Amniotic epithelial cell (primary cell): ENCODE data around the gene OR2V2.
"Not testable (repeated sequence)": the region's sequence is repeated elsewhere in the genome, so short reads cannot be mapped to it uniquely, and the experiment has no call there.

ENCODE experiments used
- DNase-seq: peaks from one replicate; pipeline ENCODE4 v3.0.0-alpha.2; 2010; ENCODE audit warnings: low read depth

The OR2V2 gene

GRCh38 chr5:181114844-181115778 lies 32.3 kb upstream of the OR2V2 start:
- peak; percentile 17 for DNase-seq

GRCh38 chr5:181118369-181118768 lies 29.0 kb upstream of the OR2V2 start:
- no peak for DNase-seq

GRCh38 chr5:181119105-181119504 lies 28.3 kb upstream of the OR2V2 start:
- DNase-seq, result no peak

DNA sequence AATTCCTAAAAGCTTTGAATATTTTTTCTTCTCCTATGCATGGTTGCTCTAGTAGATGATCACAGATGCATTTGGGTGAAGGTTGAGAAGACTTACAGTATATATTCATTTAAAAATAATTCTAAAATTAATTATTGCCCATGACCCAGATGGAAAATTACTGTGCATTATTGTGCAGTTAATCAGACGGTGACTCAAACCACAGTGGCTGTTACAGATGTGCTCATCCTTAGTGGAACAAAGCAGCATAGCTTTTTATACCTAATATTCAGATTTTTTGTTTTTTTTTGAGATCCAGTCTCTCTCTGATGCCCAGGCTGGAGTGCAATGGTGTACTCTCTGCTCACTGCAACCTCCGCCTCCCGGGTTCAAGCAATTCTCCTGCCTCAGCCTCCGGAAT lies 27.1 kb upstream of the OR2V2 start:
- peak; percentile 32 for DNase-seq

DNA sequence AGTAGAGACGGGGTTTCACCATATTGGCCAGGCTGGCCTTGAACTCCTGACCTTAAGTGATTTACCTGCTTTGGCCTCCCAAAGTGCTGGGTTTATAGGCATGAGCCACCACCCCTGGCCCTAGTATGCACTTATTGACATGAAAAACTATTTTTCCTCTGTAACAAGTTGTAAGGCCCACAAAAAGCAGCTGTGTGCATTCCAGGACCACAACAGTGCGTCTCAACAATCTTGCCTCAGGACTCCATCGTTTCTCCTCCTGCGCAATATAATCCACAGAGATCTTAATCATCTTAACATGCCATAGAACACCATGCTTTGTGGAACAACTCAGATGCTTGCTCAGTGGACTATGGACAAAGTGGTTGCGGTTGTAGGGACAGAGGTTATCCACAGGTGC lies 26.6 kb upstream of the OR2V2 start:
- no peak for DNase-seq

GRCh38 chr5:181121675-181122561 lies 25.5 kb upstream of the OR2V2 start:
- no peak for DNase-seq

DNA sequence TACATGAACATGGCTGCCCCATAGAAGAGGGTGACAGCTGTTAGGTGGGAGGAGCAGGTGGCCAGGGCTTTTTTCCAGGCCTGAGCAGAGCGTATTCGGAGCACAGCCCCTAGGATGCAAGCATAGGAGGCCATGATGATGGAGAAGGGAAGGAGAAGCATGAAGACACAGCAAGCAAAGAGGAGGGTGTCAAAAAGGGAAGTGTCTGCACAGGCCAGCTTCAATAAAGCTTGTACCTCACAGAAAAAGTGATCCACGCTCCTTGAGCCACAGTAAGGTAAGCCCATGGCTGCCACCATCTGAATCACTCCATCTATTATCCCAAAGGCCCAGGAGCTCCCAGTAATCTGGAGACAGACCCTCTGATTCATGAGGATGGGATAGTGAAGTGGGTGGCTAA lies 22.9 kb upstream of the OR2V2 start:
- no peak for DNase-seq

GRCh38 chr5:181126841-181127240 lies 20.5 kb upstream of the OR2V2 start:
- no peak for DNase-seq

DNA sequence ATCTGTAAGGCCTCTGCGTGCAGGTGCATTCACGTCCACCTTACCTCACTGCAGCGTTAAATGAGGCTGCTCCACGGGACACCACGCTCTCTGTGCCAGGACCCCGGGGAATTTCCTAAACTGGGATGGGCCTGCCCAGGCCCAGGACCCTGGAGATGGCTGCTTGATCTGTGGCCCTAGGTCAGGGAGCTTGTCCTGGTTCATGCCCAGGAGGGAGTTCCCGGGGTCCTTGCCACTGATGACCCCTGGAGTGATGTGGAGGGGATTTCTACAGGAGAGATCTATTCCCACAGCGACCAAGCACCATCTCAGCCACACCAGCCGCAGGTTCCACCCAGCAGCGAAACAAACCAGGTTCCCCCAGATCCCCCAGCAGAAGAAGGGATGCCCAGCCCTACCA lies 19.9 kb upstream of the OR2V2 start:
- DNase-seq, result no peak

DNA sequence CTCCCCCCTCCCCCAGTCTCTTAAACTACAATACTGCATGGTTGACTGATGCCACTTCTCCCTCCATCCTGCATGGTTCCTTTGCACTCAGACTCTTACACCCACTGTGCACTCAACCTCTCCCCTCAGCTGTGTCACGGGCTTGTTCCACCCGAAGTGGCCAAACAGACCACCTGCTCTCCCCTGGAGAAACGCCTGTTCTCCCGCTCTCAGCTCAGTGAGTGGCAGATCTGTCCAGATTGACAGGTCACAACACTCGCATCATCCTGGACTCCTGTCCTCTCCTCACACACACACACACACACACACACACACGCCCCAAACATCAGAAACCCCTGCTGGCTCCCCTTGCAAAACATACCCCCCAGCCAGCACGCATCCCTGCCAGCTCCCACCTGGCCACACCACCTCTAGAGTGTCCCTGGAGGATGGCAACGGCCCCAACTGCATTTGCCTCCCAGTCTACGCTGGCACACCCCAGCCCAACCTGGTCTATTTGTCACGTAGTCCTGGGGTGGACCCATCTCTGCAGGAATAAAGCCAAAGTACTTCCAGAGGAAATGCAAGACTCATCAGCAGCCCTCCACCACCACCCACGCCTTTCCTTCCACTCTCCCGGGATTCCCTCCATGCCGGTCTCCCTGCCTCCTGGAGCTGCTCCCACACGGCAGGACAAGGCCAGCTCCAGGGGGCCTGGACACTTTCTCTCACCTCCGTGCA lies 19.3 kb upstream of the OR2V2 start:
- DNase-seq, result no peak

- DNase-seq, result no peak
These were observed 17.8 kb upstream of the OR2V2 start for GRCh38 chr5:181129601-181130000.

DNA sequence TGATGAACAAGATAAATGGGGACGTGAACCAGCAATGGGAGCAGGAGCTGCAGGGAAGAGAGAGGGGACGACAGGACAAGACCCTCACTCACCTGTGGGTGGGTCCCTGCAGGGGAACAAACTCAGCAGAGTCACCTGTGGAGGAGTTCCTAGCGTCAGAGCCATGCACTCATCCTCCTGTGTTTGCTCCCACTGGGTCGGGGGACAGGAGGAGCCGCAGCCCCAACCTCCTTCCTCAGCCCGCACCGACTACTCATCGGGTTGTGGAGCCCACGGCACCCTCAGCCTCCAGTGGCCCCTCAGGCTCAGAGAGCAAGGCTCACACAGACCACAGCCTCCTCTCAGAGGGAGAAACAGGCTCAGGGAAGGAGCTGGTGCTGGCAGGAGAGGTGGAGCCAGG lies 17.3 kb upstream of the OR2V2 start:
- not testable (repeated sequence) for DNase-seq

- no peak for DNase-seq
These were observed 16.4 kb upstream of the OR2V2 start, which contains the start of gene OR2V1 for GRCh38 chr5:181130832-181131496. Gene OR2V1 (minus strand): TSS chr5:181131169. CDS start chr5:181125304, 5,865 bp downstream.

- no peak for DNase-seq
These were observed 15.9 kb upstream of the OR2V2 start for GRCh38 chr5:181131514-181131913.

DNA sequence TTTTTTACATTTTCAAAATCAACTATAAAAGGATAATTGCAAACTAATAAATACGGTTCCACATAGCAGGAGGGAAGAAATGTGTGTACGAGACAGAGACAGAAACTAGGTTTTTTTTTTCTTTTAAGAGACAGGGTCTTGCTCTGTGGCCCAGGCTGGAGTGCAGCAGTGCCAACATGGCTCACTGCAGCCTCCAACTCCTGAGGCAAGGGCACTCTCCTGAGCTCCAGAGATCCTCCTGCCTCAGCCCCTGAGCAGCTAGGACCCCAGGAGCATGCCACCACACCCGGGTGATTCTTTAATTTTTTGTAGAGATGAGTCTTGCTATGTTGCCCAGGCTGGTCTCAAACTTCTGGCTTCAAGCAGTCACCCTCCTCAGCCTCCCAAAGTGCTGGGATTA lies 14.3 kb upstream of the OR2V2 start:
- DNase-seq, result no peak

- DNase-seq, result peak; percentile 58
These were observed 13.7 kb upstream of the OR2V2 start for GRCh38 chr5:181133610-181134231.

DNA sequence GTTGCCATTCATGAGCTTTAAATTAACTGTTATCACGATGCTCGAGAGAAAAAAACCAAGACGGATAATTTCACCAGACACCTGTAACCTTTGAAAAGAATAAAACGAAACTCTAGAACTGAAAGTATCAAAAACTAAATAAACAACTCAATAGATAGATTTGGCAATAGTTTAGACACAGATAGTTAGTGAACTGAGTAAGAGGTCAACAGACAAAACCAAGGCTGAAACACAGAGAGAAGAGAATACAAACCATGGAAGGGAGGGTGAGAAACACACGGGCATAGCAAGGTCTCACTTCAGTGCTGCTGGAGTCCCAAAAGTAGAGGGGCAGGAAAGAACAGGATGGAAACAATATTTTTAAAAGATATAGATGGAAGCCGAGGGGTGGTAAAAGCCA lies 13.1 kb upstream of the OR2V2 start:
- no peak for DNase-seq

DNA sequence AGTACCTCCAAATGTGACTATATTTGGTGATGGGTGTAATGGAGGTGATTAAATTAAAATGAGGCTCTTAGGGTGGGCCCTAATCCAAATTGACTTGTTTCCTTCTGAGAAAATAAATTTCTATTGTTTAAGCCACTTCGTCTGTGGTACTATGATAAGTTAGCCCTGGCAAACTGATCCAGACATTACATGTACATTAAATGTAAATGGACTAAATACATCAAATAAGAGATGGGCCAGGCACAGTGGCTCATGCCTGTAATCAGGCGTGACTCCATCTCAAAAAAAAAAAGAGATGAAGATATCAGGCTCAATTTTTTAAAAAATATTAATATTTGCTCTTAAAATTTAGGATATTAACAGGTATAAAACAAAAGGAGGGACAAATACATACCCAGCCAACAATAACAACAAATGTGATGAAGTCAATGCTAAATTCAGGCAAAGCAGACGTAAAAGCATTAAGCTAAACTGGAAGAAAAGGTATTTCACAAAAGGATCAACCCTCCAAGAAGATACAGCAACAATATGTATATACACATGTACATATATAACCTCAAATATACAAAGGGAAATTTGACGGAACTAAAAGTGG lies 10.9 kb upstream of the OR2V2 start:
- DNase-seq, result no peak

DNA sequence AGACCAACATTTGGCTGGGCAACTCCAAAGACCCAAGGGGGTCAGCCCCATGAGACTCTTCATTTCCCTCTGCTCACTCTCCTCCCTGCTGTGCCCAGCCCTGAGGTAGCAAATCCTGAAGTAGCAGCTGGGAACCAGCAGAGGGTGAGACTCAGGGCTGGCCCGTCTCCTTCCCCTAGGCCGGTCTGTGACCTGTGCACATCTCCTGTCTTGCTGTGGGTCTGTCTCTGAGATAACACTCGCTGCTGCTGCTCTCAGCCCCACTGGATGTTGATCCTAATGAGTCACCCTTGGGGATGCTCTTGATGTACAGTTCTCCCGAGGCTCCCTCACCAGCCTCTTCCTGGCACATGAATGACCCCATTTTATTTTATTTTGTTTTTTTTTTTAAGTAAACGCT lies 9.1 kb upstream of the OR2V2 start:
- DNase-seq, result peak; percentile 29

DNA sequence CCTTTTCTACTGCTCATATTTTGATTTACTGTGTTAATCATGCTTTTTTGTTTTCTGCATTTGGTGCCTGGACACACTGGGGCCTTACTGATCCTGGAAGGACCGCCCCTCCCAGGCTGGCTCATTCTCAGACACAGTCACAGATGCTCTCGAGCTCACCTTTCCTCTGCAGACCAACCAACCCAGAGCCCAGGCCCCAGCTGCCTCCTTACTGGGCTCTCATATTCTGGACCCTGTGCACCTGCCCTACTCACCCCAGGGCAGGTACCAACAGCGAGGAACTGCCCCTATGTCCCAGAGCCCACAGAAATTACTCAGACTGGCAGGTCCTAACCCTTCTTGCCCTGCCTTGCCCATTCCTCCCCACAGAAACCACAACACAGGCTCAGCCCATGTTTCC lies 6.6 kb upstream of the OR2V2 start:
- DNase-seq, result no peak

GRCh38 chr5:181142054-181142453 lies 5.3 kb upstream of the OR2V2 start:
- DNase-seq, result no peak
